HG03558 (cell line): Measurements from ENCODE around the gene MTA3.

Experiments used
- ATAC-seq: cut with Tn5 transposase; IDR thresholded peaks from one replicate; pipeline ENCODE4 v1.9.1; 2021; ENCODE audit warnings: moderate number of reproducible peaks; ENCODE audit not compliant: unreplicated experiment; ENCODE audit errors: extremely low read depth

Gene MTA3

GRCh38 chr2:42771546-42772153, 203.2 kb downstream of the MTA3 start:
- ATAC-seq, result no peak

GRCh38 chr2:42775186-42775585, 206.8 kb downstream of the MTA3 start:
- no peak for ATAC-seq

GRCh38 chr2:42775810-42776209, 207.4 kb downstream of the MTA3 start:
- ATAC-seq, result no peak

GRCh38 chr2:42777883-42778805, 209.7 kb downstream of the MTA3 start:
- ATAC-seq, result no peak

GRCh38 chr2:42781181-42781580, 212.7 kb downstream of the MTA3 start:
- no peak for ATAC-seq

- ATAC-seq, result no peak
These were observed 215.1 kb downstream of the MTA3 start for GRCh38 chr2:42783511-42783910.

GRCh38 chr2:42784204-42784880, 215.9 kb downstream of the MTA3 start:
- no peak for ATAC-seq

GRCh38 chr2:42786561-42787345, 218.3 kb downstream of the MTA3 start:
- ATAC-seq, result no peak

GRCh38 chr2:42787424-42787787, 219.0 kb downstream of the MTA3 start:
- no peak for ATAC-seq

GRCh38 chr2:42787788-42788477, 219.5 kb downstream of the MTA3 start:
- no peak for ATAC-seq

GRCh38 chr2:42788478-42788793, 220.0 kb downstream of the MTA3 start:
- ATAC-seq, result no peak

- no peak for ATAC-seq
These were observed 220.4 kb downstream of the MTA3 start for GRCh38 chr2:42788882-42789281.

GRCh38 chr2:42789751-42790150, 221.3 kb downstream of the MTA3 start:
- ATAC-seq, result no peak

GRCh38 chr2:42791606-42792005, 223.2 kb downstream of the MTA3 start:
- ATAC-seq, result no peak

- ATAC-seq, result no peak
These were observed 223.7 kb downstream of the MTA3 start for GRCh38 chr2:42792087-42792582.

- ATAC-seq, result no peak
These were observed 224.3 kb downstream of the MTA3 start, which contains the start of gene HAAO for GRCh38 chr2:42792583-42793333. HAAO (minus strand) TSS chr2:42792583; CDS start chr2:42792536, 47 bp downstream.

GRCh38 chr2:42793334-42794270, 225.2 kb downstream of the MTA3 start:
- ATAC-seq, result no peak
